ENCODE data around the gene GRAMD1B. TPM values are rescaled to one million over a fixed set of nuclear protein-coding genes. Genes with fewer than 3 reads are reported as not detected.

The GRAMD1B gene
- total and polyA plus RNA-seq, 2 donors (not counting 1 experiment from before 2014, with no cell fraction given) = 0.83 to 1.5 TPM

DNA sequence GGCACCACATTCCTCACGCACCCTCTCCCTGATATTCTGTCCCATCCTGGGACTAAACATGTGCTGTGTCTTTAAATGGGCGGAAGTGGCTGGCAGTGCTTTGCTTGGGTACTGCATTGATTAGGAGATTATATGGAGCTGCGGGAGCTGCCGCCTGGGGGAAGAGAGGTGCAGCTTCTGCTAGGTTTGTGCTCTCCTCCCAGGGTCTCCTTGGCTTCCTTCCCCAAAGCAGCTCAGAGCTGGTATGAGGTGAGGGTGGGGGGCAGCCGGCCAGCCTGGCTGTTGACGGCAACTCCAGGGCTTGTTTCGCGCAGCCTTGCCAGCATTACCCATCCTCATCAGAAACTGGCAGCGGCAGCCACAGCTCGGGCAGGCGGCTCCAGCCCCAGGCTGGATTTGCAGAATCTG, 95.4 kb downstream of the GRAMD1B start:
- H3K27ac ChIP-seq (ENCODE audit: insufficient read depth, low read length) = no peak overlapping the region
- peaks cover 2% of the 10 kb centered on the region for H3K27me3 ChIP-seq (ENCODE audit: control insufficient read depth, insufficient read depth, low read length)
- no peaks in the 10 kb centered on the region for H4K20me1 ChIP-seq (ENCODE audit: control insufficient read depth, extremely low read depth, insufficient read depth, low read length)
- no peak overlapping the region for H2AFZ ChIP-seq (ENCODE audit: low read length)
- H3K79me2 ChIP-seq (ENCODE audit: control insufficient read depth, insufficient read depth, low read length) = no peaks in the 10 kb centered on the region
- H3K4me2 ChIP-seq (ENCODE audit: extremely low read depth, insufficient read depth, low read length) = no peak overlapping the region
- H3K9me3 ChIP-seq (ENCODE audit: control insufficient read depth, insufficient read depth, low read depth, low read length) = no peaks in the 10 kb centered on the region
- no peak for TF ChIP-seq EZH2 (IDR thresholded peaks at IDR 0.05; ENCODE audit: low read length, missing control alignments)
- TF ChIP-seq CTCF (conservative IDR thresholded peaks at IDR 0.05 in 1 of 2, IDR thresholded peaks at IDR 0.05 in 1 of 2; ENCODE audit: low read depth in 1 of 2, low read length in 2 of 2) = no peak
- H3K9ac ChIP-seq (ENCODE audit: insufficient read depth, low read length) = no peak overlapping the region
- DNase-seq (ENCODE audit: low read depth in 2 of 2) = no peak
- no peaks in the 10 kb centered on the region for H3K4me1 ChIP-seq (ENCODE audit: control insufficient read depth, extremely low read depth, insufficient read depth, low read length)
- no peaks in the 10 kb centered on the region for H3K36me3 ChIP-seq (ENCODE audit: control insufficient read depth, insufficient read depth, low read length)
- peak overlapping the region in 1 of 4 experiments; percentile 44 for H3K4me3 ChIP-seq (replicated peaks in 1 of 4; ENCODE audit: control extremely low read depth in 1 of 4, insufficient read depth in 1 of 4, low read depth in 3 of 4, low read length in 4 of 4)

DNA sequence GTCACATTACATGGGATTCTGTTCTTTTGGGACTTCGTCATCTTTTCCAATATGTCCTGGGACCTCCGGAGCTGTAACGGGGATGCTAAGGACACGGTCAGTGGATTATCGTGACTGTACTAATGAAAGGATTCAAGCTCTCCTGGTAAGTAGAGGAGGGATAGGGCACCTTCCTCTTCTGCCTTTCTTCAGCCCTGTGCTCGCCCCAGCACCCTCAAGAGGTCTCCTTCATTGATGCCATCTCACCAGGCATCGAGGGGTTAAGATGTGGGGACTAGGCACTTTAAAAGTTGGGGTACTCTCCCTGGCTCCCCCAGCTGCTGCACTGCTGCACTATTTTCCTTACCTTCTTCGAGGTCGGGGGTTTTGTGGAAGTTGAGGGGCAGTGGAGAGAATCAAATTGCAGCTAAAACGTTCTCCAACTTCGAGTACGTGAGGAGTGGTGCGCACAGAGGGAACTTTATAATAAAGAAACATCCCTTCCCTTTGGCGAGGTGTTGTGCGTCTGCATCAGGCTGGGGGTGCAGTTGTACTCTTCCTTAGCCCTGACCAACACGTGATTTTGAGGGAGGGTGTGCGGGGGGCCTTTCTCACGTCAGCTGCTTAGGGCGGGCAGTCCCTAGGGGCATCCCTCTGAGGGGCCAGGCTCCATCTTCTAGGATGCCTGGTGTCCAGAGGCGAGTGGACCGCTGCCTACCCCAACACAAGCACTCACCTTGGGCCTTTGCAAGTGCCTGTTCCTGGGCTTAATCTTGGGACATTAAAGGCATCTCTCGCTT, 96.1 kb downstream of the GRAMD1B start:
- Histone ChIP-seq H3K9ac (ENCODE audit: insufficient read depth, low read length) (no peak overlapping the region), H3K4me1 (ENCODE audit: control insufficient read depth, extremely low read depth, insufficient read depth, low read length) (no peaks in the 10 kb centered on the region), H3K27me3 (ENCODE audit: control insufficient read depth, insufficient read depth, low read length) (peaks cover 2% of the 10 kb centered on the region), H3K36me3 (ENCODE audit: control insufficient read depth, insufficient read depth, low read length) (no peaks in the 10 kb centered on the region), H3K4me2 (ENCODE audit: extremely low read depth, insufficient read depth, low read length) (no peak overlapping the region), H3K27ac (ENCODE audit: insufficient read depth, low read length) (no peak overlapping the region), H2AFZ (ENCODE audit: low read length) (no peak overlapping the region), H3K9me3 (ENCODE audit: control insufficient read depth, insufficient read depth, low read depth, low read length) (no peaks in the 10 kb centered on the region), H4K20me1 (ENCODE audit: control insufficient read depth, extremely low read depth, insufficient read depth, low read length) (no peaks in the 10 kb centered on the region), H3K79me2 (ENCODE audit: control insufficient read depth, insufficient read depth, low read length) (no peaks in the 10 kb centered on the region), H3K4me3 (replicated peaks in 1 of 4; ENCODE audit: control extremely low read depth in 1 of 4, insufficient read depth in 1 of 4, low read depth in 3 of 4, low read length in 4 of 4) (peak overlapping the region in 1 of 4 experiments; percentile 44)
- TF ChIP-seq CTCF (conservative IDR thresholded peaks at IDR 0.05 in 1 of 2, IDR thresholded peaks at IDR 0.05 in 1 of 2; ENCODE audit: low read depth in 1 of 2, low read length in 2 of 2) (no peak), EZH2 (IDR thresholded peaks at IDR 0.05; ENCODE audit: low read length, missing control alignments) (no peak)
- DNase-seq (ENCODE audit: low read depth in 2 of 2) = no peak

- H2AFZ ChIP-seq (ENCODE audit: low read length) = no peak overlapping the region
- H4K20me1 ChIP-seq (ENCODE audit: control insufficient read depth, extremely low read depth, insufficient read depth, low read length) = no peaks in the 10 kb centered on the region
- no peaks in the 10 kb centered on the region for H3K9me3 ChIP-seq (ENCODE audit: control insufficient read depth, insufficient read depth, low read depth, low read length)
- H3K27me3 ChIP-seq (ENCODE audit: control insufficient read depth, insufficient read depth, low read length) = peaks cover 2% of the 10 kb centered on the region
- H3K27ac ChIP-seq (ENCODE audit: insufficient read depth, low read length) = no peak overlapping the region
- no peak overlapping the region for H3K4me2 ChIP-seq (ENCODE audit: extremely low read depth, insufficient read depth, low read length)
- H3K4me1 ChIP-seq (ENCODE audit: control insufficient read depth, extremely low read depth, insufficient read depth, low read length) = no peaks in the 10 kb centered on the region
- TF ChIP-seq CTCF (conservative IDR thresholded peaks at IDR 0.05 in 1 of 2, IDR thresholded peaks at IDR 0.05 in 1 of 2; ENCODE audit: low read depth in 1 of 2, low read length in 2 of 2) (no peak), EZH2 (IDR thresholded peaks at IDR 0.05; ENCODE audit: low read length, missing control alignments) (no peak)
- no peaks in the 10 kb centered on the region for H3K36me3 ChIP-seq (ENCODE audit: control insufficient read depth, insufficient read depth, low read length)
- no peak overlapping the region for H3K9ac ChIP-seq (ENCODE audit: insufficient read depth, low read length)
- no peak overlapping the region for H3K4me3 ChIP-seq (replicated peaks in 1 of 4; ENCODE audit: control extremely low read depth in 1 of 4, insufficient read depth in 1 of 4, low read depth in 3 of 4, low read length in 4 of 4)
- DNase-seq (ENCODE audit: low read depth in 2 of 2) = no peak
- H3K79me2 ChIP-seq (ENCODE audit: control insufficient read depth, insufficient read depth, low read length) = no peaks in the 10 kb centered on the region
These were observed 96.8 kb downstream of the GRAMD1B start for GRCh38 chr11:123526918-123527317.

Measured in fibroblast of lung (primary cell).